Activated CD4-positive, alpha-beta T cell treated with anti-CD3 and anti-CD28 coated beads, Interleukin-10, Interleukin-2, amounts not matched to agents 100 ng/mL and 50 ng/mL, durations not matched to agents 16 hours and 8 hours (primary cell): ENCODE measurements around the gene DNM2.
A peak's percentile ranks its signal among the peaks of the same experiment; 100 is the strongest.

Source experiments
- DNase-seq: peaks from one replicate; pipeline ENCODE4 v3.0.0-alpha.2; 2020

DNM2 gene

DNA sequence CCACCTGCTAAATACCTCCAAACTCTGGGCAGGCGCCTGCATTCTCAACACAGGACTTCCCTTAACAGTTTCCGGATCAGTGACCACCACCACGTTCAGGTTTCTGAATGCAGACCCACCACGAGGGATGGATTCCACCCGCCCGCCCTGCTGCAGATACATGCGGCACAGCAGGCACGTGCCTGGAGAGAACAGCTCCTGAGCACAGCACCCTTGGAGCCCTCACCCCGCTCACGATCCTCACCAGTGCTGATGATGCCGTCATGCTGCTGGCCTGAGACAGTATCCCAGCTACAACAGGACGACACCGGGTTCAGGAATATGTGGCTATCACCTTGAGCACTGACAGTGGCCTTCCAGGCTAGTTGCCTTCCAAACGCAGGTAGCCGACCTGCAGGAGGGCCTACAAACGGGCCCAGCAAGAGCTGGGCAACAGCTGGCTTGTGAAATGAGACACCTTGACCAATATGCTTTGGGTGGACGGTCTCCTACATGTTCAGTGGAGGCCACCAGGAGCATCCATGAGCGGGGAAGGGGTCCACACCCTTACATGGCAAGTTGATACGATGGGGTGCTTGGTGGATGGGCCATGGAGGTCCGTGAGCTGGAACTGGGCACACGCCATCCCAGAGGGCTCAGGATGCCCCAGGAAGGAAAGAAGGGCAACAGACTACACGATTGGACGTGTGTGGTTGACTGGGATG is 26.5 kb upstream of the DNM2 start:
- DNase-seq, result no peak

DNA sequence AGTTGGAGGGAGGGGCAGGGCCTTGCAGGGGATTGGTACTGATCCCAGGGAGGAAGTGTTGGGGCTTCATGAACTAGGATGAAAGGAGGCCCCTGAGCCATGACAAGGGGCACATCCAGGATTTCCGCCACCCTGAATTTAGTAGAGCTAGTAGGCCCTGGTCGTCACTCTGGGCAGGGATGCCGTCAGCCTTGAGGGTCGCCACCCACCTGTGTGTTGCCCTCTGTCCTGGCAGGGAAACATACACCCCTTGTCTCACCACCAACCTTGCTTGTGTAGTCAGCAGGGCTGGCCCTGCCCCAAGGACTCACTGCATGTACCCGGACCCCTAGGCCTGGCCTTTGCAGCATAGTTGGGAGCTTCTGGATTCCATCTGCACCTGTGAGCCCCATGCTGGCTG is 26.0 kb upstream of the DNM2 start:
- DNase-seq, result no peak

DNA sequence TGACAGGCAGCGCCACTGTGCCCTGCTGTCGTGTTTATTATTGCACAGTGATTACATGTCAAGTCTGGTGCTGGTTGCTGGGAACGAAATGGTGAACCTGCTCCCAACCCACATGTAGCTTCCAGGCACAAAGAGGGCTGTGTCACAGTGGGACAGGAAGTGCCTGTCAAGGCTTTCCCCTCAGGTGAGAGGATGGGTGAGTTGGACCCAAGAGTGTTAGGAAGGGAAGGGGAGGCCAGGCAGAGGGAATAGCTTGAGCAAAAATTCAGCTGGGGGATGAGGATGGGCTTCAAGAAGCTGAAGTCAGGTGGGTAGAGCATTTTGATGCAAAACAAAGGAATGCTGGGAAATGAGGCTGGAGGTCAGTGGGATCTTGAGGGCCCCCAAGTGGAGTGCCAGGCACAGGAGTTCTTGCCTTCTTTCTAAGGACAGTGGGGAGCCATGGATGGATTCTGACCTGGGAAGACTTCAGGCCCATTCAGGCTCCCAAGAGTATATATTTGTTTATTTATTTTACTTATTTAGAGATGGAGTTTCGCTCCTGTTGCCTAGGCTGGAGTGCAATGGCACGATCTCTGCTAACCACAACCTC is 25.1 kb upstream of the DNM2 start:
- no peak for DNase-seq

DNA sequence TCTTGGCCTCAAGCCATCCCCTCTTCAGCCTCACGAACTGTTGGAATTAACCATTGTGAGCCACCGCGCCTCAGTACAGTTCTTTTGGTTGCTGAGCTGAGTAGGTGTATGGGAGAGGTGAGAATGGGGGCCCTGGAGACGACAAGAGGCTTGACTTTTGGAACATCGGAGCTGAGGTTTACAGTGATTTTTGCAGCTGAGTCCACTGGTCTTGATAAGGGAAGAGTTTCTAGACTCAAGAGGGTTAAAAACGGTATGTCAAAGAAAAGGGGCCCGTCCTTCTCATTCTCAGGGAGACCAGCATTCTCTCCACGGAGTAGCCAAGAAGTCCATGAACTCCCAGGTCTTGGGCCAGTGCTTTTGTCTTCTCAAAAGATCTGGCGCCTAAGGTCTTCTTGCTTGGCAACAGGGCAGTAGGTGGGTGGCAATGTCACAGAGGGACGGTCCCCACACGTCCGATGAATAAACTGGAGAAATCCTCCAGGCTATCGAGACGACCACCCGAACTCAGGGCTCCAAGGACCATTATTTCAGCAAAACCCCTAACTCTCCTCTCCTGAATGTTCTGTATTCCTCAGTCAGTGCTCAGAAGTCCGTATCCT is 23.1 kb upstream of the DNM2 start:
- DNase-seq, result no peak

DNA sequence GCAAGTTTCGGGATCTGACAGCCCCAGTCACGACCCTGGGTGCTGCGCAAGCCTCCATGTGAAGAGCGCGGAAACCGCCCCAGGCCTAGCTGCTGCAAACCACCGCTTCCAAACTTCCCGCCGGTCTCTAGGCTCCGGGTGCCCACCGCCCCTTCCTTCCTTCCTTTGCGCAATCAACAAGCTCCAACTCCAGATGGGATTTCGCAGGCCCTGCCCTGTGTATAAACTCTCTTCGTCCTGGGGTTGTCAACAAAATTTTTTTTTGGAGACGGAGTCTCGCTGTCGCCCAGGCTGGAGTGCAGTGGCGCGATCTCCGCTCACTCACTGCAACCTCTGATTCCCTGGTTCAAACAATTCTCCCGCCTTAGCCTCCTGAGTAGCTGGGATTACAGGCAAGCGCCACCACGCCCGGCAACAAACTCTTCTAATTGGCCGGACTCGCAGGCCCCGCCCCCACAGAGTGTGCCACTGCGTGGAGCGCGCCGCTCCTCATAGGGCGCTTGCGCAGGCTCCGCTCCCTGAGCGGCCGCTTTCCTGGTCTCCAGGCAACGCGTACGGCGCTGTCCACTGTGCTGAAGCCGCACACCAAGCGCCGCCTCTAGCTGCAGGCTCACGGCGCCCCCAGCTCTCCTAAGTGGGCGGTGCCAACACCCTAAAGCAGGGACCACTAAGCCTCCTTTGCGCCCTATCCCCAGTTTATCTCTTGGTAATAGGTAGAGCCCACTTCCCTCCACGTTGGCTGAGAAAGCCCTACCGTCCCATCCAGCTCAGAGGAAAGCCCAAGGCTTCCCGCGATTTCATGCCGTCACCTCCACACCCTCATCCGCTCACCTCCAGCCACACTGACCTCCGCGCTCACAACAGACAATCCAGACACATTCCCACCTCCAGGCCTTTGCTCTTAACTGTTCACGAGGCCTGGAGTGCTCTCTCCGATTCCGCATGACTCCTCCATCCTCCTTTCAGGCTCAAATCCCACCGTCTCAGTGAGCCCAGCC is 22.2 kb upstream of the DNM2 start:
- DNase-seq, result peak; percentile 95

DNA sequence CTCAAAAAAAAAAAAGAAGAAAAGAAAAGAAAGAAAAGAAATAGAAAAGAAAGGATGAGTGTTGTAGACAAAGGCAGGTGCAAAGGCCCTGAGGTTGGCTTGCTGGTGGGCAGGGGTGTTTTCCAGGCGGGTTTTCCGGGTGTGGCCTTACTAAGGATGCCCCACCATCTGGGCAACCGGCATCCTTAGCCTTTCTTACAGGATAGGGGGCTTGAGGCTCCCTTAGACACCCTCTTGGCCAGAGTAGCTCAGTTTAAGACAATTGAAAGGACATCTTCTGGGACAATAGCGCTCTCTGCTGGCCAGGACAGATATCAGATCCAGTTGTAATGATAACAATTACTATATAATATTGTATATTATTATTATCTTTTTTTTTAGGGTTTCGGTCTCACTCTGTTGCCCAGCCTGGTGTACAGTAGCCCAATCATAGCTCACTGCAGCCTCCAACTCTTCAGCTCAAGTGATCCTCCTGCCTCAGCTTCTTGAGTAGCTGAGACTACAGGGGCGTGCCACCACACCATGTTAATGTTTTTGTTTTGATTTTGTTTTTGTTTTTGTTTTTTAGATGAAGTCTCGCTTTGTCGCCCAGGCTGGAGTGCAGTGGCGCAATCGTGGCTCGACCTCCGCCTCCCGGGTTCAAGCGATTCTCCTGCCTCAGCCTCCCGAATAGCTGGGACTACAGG is 18.1 kb upstream of the DNM2 start:
- peak; percentile 76 for DNase-seq

DNA sequence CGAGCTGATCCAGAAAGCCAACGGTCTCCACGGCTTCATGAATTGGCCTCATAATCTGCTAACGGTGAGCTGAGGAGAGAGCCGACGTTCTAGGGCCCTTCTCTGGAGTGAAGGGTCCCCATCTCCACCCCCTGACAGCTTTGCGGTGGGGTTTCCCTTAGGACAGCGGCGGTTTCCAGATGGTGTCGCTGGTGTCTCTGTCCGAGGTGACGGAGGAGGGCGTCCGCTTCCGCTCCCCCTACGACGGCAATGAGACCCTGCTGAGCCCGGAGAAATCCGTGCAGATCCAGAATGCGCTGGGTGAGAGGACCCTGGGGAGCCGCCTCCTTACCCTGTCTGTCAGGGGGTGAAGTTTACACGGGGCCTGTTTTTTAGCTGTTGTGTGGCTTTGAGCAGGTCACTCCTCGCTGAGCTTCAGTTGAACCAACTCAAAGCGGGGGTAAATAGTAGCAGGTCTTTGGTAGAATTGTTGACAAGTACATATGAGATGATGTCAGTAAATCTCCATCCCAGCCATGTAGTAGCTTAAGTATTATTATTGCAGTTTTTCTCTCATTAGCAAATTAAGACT is 15.8 kb upstream of the DNM2 start:
- DNase-seq, result peak; percentile 48

DNA sequence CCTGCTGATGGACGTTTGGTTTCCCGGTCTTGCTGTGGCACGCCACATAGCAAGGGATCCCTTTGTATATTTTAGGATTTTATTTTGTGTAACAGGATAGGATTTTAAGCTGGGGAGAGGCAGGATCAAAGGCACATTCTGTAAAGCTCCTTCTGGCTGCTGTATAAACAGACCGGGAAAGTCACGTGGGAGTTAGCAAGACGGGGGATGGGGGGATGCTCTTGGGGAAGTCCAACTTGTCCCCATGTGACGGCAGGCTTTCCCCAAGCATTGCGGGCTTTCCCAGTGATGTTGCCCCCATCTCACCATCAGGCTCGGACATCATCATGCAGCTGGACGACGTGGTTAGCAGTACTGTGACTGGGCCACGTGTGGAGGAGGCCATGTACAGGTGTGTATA is 10.9 kb upstream of the DNM2 start:
- no peak for DNase-seq

DNA sequence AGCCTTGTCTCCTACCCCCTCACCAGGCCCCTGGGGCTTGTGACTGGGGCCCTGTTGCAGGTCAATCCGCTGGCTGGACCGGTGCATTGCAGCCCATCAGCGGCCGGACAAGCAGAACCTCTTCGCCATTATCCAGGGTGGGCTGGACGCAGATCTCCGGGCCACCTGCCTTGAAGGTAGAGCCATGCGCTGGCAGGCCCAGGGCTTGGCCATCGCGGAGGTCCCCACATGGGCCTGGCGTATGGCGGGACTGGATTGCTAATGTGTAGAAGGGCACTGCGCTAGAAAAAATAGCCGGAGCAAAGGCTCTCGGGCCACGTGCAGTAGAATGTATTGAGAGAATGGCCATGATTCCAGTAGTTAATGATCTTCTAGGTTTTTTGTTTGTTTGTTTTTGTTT is 10.4 kb upstream of the DNM2 start:
- no peak for DNase-seq

DNA sequence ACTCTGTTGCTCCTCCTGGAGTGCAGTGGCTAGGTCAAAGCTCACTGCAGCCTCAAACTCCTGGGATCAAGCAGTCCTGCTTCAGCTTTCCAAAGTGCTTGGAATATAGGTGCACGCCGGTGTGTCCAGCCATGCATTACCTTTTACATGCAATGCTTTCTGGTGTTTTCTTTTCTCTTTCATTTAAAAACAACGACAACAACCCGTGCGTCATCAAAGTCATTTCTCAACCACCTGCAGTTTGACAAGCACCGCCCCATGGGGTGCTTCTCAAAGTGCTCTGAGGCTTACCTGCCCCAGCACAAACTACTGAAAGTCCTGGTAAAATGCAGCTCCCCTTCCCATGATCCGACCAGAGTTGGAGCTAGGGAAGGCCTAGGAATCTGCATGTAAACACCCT is 9.6 kb upstream of the DNM2 start:
- DNase-seq, result no peak

DNA sequence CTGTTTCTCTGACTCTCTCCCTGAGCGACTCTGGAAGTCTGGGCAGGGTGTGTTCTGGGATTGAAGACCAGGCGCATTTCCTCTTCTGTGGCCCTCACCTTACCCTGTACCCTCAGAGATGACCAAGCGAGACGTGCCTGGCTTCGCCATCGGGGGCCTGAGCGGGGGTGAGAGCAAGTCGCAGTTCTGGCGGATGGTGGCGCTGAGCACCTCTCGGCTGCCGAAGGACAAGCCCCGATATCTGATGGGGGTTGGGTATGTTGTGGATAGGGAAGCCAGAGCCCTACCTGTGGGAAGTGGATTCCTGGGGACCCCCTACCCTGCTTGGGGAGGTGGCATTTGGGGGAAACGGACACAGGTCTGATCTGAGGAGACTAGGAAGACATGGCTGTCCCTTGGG is 5.8 kb upstream of the DNM2 start:
- DNase-seq, result no peak

DNA sequence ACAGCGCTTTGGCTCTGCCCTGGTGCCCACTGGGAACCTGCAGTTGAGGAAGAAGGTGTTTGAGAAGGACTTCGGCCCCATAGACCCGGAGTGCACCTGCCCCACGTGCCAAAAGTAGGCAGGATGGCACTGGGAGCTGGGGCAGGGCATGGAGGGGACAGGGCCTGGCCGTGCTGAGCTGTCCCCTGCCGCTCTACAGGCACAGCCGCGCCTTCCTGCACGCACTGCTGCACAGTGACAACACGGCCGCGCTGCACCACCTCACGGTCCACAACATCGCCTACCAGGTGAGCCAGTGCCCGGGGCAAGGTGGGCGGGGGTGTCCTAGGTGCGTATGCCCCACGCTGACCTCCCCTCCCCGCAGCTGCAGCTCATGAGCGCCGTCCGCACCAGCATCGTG is 5.1 kb upstream of the DNM2 start:
- no peak for DNase-seq

DNA sequence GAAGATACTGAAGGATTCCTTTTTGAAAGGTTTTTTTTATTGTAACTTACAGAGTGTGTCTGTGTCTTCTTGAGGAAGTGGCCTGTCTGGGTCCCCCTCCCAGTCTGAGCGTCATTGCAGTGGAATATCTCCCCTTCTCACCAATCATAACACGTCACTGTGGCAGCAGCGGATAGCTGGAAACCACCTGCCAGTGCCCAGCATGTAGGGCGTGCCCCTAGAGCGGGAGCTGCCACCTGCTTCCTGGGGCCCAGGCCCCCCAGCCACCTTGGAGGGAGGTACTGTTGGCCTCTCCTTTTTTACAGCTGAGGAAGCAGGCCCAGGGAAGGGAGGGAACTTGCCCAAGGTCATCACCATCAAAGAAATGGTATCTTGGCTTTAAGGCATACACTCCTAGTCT is 4.6 kb upstream of the DNM2 start:
- no peak for DNase-seq

DNA sequence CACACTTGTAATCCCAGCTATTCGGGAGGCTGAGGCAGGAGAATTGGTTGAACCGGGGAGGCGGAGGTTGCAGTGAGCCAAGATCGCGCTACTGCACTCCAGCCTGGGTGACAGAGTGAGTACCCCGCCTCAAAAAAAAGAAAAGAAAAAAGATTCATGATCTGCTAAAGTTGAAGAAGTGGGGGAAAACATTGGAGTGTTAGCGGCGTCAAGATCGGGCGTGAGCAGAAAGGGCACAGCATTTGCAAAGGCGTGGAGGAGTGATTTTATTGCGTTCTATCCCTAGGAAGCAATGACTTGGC is 874 bp upstream of the DNM2 start:
- no peak for DNase-seq

DNA sequence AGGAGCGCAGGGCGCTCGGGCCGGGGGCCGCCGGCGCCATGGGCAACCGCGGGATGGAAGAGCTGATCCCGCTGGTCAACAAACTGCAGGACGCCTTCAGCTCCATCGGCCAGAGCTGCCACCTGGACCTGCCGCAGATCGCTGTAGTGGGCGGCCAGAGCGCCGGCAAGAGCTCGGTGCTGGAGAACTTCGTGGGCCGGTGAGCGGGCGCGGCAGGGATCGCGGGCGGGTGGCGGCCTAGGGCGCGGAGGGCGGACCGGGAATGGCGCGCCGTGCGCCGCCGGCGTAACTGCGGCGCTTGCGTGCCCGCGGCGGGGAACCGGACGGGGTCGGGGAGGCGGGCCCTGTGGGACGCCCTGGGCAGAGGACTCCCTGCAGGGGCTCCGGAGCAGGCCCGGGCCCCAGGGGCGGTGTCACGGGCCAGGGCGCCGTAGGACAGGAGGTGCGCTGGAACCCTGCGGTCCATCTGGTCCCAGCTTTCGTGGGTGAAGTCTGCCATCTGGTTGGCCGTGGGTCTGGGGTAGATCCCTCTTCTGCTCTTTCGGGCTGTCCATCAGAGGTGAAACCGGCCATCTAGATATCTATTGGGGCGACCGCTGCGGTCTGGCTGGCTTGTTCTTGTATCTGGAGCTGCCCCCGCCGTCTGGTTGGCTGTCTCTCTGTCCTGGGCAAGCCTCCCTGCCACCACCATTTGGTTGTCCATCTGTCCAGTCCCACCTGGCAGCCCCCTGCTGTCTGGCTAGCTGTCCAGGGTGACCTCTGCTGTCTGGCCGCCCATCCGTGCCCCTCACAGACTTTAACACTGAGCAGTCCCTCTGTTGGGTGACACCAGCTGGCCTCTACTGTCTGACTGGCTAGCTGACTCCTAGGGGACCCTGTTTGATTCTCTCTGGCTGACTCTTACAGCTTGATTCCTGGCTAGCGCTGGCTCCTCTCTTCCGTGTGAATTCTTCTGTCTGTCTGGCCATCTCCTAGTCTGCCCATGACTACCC is 622 bp downstream of the DNM2 start:
- peak; percentile 65 for DNase-seq

DNA sequence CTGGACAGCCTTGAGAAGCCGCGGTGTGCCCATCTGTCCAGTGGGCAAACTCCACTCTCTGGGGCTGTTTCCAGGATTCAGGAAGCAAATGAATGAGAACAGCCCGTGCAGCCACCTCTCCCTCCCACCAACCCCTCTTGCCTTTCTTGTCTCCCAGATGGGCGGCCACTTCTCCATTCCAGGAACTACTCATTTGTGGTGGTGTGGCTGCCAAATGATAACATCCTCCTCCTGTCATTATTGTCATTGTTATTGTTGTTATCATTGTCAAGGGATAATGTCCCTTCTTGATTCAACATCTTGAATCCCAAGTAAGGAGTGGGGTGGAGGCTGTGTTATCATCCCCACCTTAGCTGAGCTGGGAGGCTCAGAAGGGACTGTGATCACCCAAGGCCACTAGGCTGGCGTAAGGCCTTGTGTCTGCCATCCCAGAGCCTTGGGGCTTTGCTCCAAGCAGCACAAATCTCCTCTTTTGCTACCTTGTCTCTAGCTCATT is 1.6 kb downstream of the DNM2 start:
- DNase-seq, result peak; percentile 27

DNA sequence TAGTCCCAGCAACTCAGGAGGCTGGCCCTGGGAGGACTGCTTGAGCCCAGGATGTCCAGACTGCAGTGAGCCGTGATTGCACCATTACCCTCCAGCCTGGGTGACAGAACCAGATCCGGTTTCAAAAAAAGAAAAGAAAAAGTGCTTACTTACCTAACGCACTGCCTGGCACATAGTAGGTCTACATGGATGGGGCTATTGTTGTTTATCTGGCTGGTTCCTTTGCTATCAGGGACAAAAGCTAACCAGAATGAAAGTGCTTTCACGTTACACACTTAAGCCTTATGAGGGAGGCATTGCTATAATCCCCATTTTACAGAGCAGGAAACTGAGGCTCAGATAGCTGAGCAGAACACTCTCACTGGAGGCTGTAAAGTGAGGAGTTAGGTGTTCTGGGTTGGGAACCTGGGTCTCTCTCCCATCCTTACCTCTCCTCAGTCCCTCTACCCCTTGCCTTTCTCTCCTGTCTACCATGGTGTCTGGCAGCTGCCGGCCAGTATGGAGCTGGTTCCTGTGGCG is 2.8 kb downstream of the DNM2 start:
- DNase-seq, result no peak

DNA sequence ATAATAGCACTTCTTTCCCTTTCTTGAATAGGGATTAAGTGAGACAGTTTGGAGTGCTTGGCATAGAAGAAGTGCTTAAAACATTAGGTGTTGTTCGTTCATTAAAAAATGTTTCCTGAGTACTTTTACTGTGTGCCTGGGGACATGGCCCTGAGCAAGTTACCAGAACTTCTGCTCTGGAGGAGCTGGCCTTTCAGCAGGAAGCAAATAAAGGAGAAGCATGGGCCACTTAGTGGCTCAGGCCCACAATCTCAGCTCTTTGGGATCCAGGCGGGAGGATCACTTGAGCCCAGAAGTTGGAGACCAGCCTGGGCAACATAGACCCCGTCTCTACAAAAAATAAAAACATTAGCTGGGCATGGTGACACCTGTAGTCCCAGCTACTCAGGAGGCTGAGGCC is 5.7 kb downstream of the DNM2 start:
- no peak for DNase-seq

DNA sequence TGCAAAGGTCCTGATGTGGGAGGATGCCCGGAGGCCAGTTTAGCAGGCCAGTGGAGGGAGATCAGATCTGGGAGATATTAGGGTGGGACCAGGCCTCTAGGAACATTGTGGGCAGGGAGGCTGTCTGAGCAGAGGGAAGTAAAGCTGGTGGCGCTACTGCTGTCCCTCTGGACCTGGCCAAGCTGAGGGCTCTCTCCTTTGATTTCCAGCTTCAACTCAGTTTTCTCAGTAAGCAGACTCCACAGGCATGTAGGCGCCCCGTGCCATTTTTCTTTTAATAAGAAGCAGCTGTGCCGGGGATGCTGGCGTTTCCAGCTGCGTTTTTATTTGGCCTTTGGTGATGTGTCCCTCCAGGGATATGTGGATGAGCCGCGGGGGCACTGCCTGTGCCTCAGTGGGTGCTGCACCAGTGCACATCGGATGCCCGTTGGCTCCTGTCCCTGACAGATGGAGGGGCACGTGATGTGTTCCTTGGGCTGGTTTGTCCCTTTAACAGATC is 6.7 kb downstream of the DNM2 start:
- DNase-seq, result no peak

DNA sequence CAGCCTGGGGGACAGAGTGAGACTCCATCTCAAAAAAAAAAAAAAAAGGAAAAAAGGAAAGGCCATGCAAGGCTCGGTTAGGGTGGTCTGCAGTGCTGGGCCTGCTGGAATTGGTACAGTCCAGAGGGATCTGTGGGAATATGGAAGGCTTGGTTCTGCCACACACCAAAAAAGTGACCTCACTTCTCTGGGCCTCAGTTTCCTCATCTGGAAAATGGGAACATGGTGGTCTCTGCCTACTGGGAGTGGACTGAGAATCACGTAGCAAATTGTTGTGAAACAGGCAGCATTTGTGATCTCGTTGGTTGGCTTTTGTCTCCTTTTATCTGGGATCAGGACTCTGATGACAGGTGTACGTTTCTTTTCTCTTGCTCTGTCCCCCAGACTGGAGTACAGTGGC is 7.5 kb downstream of the DNM2 start:
- no peak for DNase-seq

DNA sequence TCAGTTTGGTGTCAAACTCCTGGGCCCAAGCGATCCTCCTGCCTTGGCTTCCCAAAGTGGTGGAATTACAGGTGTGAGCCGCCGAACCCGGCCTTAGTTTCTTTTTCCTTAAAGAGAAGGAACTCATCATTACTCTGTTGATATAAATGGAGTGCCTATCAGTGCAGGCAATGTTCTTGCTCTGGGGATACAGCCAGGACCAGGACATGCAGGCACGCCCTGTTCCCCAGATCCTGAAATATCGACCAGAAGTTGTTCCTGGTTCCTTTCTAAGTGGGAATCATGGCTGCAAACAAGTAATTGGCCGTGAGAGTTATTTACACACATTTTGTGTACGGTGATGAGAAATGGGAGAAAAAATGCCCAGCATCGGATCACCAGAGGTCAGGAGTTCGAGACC is 8.4 kb downstream of the DNM2 start:
- no peak for DNase-seq
